K562 (cell line): ENCODE measurements around the gene STX19. TPM values are rescaled to one million over a fixed set of nuclear protein-coding genes. Genes with fewer than 3 reads are reported as not detected.

Source experiments
- HMBOX1 ChIP-seq: sonication (generic); IDR thresholded peaks from 2 replicates; pipeline ENCODE4 v1.6.1; 2016
- MCM7 ChIP-seq, 2 experiments: fragments of 450-650 bp; IDR thresholded peaks; 2 replicates each; pipeline ENCODE4 v1.6.1; 2016 to 2018
- NUFIP1 ChIP-seq: fragments of 450-650 bp; IDR thresholded peaks from 2 replicates; pipeline ENCODE4 v1.6.1; 2018; ENCODE audit not compliant: partially characterized antibody
- STAT5A ChIP-seq: IDR thresholded peaks from 2 replicates; pipeline ENCODE4 v1.6.1; 2012; ENCODE audit warnings: low read length, inconsistent platforms, borderline replicate concordance
- TBP ChIP-seq: optimal IDR thresholded peaks from 2 replicates; pipeline ENCODE3; 2011; ENCODE audit warnings: low read depth, low read length, improper control_type of control experiment
- TFAP4 ChIP-seq: sonication (generic); formaldehyde crosslinking; IDR thresholded peaks from 2 replicates; pipeline ENCODE4 v1.8.0; 2022; ENCODE audit warnings: missing genetic modification reagents, mild to moderate bottlenecking, moderate library complexity, borderline replicate concordance
- polyA plus RNA-seq, 8 experiments: library from polyadenylated mRNA; depleted of rRNA in 4 of 8; stranded (reverse) in 5 of 8; unstranded in 3 of 8; fragments of >200 nt; fragmentation: Nextera tagmentation in 2 of 8; fragmentation: Illumina TruSeq in 1 of 8; extraction: Ambion mirVana in 2 of 8; extraction: Trizol in 1 of 8; gene quantifications; 2 replicates each; pipeline versions ENCODE4 v1.2.1 to v1.2.3, GENCODE V29; 2011 to 2014; ENCODE audit warnings: inconsistent platforms in 1 of 8, missing spikeins in 1 of 8
- total RNA-seq, 7 experiments: library from RNA; depleted of rRNA in 6 of 7; stranded (reverse); fragments of >200 nt in 6 of 7; fragmentation: Illumina TruSeq in 2 of 7; extraction: Trizol in 2 of 7; gene quantifications; 2 replicates each; pipeline versions ENCODE4 v1.2.1 to v1.2.3, GENCODE V29; 2011 to 2021; ENCODE audit warnings: low replicate concordance in 1 of 7
- TF ChIP-seq, protein P1 (sequence below), 2 experiments: fragments of 450-650 bp; conservative IDR thresholded peaks; 2 replicates each; pipeline ENCODE4 v1.6.1; 2017; ENCODE audit warnings: mild to moderate bottlenecking in 2 of 2, moderate library complexity in 2 of 2
- TF ChIP-seq, protein P2 (sequence below): sonication (generic); formaldehyde crosslinking; IDR thresholded peaks from 2 replicates; pipeline ENCODE4 v1.8.0; 2022; ENCODE audit warnings: mild to moderate bottlenecking, low read depth, missing genetic modification reagents
- TF ChIP-seq, protein P3 (sequence below): fragments of 450-650 bp; IDR thresholded peaks from 2 replicates; pipeline ENCODE4 v1.6.1; 2017; ENCODE audit warnings: antibody characterized with exemption, mild to moderate bottlenecking
- TF ChIP-seq, protein P4 (sequence below): fragments of 250-450 bp; sonication (Bioruptor Pico); IDR thresholded peaks from 2 replicates; pipeline ENCODE4 v1.5.0; 2021; ENCODE audit warnings: mild to moderate bottlenecking, moderate library complexity
- TF ChIP-seq, protein P5 (sequence below): sonication (generic); formaldehyde crosslinking; IDR thresholded peaks from 2 replicates; pipeline ENCODE4 v1.8.1; 2022; ENCODE audit warnings: missing genetic modification reagents

Gene STX19
- total and polyA plus RNA-seq, 9 of the 15 experiments (the other 6 are each of a cell fraction or from before 2014, with no cell fraction given), result 0.04 TPM; not detected in 8

DNA sequence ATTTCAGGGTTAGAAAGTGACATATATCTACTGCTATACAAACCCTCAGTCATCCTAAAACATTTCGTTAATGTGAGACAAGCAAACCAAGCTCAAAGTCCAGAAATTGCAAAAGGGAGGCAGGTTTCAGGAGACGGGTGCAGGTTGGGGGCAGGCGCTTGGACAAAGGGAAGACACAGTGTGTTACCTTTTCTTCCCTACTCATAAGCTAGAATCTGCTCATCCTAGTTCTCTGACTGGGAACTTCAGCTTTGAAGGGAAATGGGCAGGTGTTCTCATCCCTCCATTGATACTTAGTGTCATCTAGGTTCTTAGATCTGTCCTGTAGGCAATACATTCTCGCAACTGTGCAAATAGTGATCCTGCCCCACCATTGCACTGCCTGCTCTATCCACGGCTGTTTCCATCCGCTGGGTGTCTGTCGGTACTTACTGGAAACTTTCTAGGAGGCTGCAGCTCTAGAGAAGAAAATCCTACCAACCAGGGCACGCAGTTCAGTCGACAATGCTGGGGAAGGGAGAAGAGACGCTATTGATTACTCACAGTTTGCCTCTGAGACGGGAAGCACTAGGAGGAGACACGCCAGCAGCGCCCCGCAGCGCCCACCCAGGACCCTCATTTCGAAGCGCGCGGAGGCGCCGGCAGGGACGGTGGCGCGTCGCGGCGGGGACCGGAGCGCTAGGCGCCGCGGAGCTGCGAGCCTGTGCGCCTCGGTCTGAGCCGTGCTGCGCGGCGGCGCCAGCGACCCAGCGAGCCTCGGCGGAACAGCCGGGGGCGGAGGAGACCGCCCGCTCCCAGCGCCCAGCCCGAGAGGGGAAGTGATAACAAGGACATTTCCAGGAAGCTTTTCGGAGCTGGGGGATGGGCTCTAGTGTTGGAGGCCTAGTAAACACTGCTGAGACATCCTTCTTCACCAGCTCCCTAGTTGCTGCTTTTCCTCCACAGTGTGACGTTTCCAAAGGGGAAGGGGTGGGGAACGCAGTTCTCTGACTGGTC is 55.0 kb downstream of the STX19 start, which contains the start of gene PROS1 (continued):
- TF ChIP-seq NUFIP1 (no peak), HMBOX1 (peak; percentile 88), STAT5A (peak; percentile 80), MCM7 (IDR thresholded peaks at IDR 0.05) (no peak), TFAP4 (CRISPR knock-in tag) (peak; percentile 54; the same call in 1 of the 2 replicates), TBP (peak; percentile 76)
- TF ChIP-seq, protein P1, sequence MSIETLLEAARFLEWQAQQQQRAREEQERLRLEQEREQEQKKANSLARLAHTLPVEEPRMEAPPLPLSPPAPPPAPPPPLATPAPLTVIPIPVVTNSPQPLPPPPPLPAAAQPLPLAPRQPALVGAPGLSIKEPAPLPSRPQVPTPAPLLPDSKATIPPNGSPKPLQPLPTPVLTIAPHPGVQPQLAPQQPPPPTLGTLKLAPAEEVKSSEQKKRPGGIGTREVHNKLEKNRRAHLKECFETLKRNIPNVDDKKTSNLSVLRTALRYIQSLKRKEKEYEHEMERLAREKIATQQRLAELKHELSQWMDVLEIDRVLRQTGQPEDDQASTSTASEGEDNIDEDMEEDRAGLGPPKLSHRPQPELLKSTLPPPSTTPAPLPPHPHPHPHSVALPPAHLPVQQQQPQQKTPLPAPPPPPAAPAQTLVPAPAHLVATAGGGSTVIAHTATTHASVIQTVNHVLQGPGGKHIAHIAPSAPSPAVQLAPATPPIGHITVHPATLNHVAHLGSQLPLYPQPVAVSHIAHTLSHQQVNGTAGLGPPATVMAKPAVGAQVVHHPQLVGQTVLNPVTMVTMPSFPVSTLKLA (conservative IDR thresholded peaks at IDR 0.05), result peak; percentile 20 to 32; a peak in 1 of 4 replicates
- TF ChIP-seq, protein P2, sequence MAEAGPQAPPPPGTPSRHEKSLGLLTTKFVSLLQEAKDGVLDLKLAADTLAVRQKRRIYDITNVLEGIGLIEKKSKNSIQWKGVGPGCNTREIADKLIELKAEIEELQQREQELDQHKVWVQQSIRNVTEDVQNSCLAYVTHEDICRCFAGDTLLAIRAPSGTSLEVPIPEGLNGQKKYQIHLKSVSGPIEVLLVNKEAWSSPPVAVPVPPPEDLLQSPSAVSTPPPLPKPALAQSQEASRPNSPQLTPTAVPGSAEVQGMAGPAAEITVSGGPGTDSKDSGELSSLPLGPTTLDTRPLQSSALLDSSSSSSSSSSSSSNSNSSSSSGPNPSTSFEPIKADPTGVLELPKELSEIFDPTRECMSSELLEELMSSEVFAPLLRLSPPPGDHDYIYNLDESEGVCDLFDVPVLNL (CRISPR knock-in tag), result no peak
- TF ChIP-seq, protein P3, sequence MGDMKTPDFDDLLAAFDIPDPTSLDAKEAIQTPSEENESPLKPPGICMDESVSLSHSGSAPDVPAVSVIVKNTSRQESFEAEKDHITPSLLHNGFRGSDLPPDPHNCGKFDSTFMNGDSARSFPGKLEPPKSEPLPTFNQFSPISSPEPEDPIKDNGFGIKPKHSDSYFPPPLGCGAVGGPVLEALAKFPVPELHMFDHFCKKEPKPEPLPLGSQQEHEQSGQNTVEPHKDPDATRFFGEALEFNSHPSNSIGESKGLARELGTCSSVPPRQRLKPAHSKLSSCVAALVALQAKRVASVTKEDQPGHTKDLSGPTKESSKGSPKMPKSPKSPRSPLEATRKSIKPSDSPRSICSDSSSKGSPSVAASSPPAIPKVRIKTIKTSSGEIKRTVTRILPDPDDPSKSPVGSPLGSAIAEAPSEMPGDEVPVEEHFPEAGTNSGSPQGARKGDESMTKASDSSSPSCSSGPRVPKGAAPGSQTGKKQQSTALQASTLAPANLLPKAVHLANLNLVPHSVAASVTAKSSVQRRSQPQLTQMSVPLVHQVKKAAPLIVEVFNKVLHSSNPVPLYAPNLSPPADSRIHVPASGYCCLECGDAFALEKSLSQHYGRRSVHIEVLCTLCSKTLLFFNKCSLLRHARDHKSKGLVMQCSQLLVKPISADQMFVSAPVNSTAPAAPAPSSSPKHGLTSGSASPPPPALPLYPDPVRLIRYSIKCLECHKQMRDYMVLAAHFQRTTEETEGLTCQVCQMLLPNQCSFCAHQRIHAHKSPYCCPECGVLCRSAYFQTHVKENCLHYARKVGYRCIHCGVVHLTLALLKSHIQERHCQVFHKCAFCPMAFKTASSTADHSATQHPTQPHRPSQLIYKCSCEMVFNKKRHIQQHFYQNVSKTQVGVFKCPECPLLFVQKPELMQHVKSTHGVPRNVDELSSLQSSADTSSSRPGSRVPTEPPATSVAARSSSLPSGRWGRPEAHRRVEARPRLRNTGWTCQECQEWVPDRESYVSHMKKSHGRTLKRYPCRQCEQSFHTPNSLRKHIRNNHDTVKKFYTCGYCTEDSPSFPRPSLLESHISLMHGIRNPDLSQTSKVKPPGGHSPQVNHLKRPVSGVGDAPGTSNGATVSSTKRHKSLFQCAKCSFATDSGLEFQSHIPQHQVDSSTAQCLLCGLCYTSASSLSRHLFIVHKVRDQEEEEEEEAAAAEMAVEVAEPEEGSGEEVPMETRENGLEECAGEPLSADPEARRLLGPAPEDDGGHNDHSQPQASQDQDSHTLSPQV, result peak; percentile 49; the same call in 1 of the 2 replicates
- TF ChIP-seq, protein P4, sequence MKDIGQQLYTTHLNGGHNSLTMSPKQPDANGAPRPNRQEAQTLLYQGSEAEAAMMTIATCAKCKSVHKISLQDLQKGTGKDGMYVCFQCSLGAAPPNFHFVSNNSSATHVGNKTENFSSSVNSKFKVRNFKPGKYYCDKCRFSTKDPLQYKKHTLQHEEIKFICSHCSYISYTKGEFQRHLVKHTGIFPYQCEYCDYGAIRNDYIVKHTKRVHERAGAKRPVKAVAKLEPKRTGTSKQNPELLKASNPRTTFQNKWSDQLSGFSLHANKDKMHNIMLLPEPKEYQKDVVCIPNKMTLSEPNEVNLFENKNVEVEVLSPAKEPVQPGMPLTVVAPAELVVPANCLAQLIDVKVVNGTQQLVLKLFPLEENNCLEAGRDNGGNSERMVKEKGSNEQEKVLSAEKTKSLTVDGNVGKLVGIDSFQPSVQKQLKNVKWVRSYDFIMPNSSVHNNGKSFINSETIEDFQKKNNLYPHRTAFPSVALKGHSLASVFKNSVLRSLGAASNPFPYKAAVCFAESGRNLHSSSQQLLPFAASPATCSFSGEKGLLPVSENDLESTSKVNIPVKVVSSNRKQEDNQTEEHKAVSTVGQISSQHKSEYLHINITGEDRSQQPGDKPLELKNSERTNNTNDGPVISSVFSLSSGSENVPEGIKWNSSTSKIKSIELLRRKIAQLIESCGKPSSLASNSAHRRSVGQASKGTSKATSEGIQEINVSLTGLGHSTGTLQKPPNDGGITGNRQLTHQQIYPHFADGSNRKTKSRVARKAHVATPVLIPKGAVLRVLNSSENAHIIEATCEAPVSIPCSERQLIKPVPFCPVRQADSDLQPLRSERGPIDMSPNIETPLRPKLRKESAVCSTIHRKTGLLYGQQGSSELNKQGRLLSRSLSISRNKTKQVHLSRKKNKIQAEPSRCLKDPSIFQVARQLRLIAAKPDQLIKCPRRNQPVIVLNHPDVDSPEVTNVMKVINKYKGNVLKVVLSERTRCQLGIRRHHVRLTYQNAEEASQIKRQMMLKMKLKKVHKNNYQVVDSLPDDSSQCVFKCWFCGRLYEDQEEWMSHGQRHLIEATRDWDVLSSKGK (CRISPR knock-in tag), result no peak
- TF ChIP-seq, protein P5, sequence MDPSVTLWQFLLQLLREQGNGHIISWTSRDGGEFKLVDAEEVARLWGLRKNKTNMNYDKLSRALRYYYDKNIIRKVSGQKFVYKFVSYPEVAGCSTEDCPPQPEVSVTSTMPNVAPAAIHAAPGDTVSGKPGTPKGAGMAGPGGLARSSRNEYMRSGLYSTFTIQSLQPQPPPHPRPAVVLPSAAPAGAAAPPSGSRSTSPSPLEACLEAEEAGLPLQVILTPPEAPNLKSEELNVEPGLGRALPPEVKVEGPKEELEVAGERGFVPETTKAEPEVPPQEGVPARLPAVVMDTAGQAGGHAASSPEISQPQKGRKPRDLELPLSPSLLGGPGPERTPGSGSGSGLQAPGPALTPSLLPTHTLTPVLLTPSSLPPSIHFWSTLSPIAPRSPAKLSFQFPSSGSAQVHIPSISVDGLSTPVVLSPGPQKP (CRISPR knock-in tag), result no peak
